Head of caudate nucleus (tissue), 42 donors: Measurements from ENCODE around the gene EMC1.
"Not testable (repeated sequence)": the region's sequence is repeated elsewhere in the genome, so short reads cannot be mapped to it uniquely, and the experiment has no call there.

Experiments used
- DNase-seq, 42 donors: peaks; one replicate each; pipeline versions ENCODE4 v3.0.0 to v3.0.0-alpha.2; 2020 to 2021; ENCODE audit warnings: mixed read lengths in 7 of 42
- intact Hi-C: fragments of 100-400 bp; cut with DNase I; formaldehyde crosslinking; loops from one replicate; pipeline ENCODE4 v1.15.0; 2022

The EMC1 gene

DNA sequence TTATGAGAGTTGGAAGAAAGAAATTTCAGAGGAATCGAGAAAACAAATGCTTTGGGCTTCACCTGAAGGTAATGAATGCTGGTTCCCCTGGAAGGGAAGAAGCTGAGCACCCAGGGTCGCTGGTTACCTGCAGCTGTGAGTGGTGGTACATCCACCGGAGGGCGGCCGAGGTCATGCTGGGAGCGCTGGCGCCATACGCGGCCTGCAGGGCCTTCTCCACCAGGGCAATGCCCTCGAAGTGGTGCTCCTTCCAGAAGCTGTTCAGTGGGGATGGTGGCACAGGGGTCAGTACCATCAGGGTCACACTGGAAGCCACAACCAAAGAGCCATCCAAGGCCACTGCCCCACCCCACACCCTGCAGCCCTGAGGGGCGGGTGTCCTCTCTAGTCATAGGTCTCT lies 17.1 kb upstream of the EMC1 start:
- intact Hi-C loops = no loop called here
- DNase-seq = no peak

DNA sequence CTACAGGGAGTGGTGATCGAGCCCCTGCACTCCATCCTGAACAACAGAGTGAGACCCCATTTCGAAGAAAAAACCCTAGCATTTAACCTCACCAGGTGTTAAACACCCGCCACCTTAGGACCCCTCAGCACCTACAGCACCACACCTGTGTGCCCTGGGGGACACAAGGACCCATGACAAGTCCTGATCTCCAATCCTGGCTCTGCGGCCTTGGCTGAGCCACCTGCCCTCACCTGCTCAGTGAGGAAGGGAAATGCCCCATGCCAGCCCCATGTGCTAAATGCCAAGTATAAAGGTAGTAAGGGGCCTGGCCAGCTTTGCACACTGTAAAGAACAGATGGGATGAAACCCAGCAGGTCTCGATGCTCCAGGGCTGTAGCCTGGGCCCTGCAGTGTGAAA lies 11.4 kb upstream of the EMC1 start:
- DNase-seq = no peak

DNA sequence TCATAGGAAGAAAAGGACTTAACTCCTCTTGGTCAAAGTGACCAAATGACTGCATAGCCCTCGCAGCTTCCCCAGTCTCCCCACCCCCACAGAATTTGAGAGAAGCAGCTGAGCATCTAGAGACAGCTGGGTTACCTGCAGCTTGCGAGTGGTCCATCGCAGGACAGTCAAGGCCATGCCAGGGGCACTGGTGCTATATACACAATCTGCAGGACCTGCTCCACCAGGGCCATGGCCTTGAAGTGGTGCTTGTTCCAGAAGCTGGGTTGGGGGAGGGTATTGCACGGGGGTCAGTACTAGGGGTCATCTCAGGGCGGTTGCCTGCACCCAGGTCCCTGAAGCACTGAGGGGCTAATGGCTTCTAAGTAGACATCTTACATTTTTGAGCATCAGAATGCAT lies 10.7 kb upstream of the EMC1 start:
- intact Hi-C loops = no loop called here
- no peak for DNase-seq

More for the DNA sequence above, 11.4 kb upstream of the EMC1 start:
- intact Hi-C loops = no loop called here

DNA sequence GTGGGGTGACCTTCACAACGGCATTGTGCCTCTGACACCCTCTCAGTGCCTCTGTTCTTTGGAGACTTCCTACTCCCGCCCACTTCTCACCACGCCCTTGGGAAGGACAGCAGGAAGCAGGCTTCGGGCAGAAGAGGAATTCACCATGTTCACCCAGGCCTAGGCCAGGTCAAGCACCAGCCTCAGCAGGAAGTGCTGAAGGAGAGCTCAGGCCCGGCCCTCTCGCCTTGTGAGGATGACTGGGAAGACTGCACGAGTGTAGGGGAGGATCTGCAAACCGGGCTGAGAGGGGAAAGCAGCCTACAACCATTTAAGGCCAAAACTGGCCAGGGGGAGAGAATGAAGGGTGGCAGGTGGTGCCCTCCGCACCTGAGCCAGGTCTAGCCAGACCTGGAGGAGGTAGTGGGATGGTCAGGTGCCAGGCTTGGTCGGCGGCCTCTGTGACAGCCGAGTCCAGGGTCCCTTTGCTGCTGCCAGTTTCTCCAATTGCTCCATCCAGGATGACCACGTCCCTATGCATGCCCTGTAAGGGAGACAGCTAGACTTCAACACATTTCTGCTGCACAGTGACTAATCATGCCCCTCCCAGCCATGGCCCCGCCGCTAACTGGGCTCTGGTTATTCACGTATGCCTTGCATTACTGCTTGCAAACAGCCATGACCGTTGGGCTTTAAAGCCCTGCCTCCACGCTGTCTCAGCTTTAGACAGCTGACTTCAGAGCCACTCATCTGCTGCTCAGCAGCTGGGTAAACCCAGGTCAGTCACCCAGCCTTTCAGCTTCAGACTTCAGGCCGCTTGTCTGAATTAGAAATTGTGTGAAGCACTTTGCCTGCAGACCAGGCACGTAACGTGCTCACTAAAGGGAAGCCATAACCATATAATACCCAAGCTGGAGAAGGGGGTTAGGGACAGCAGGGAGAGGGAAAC lies 9.2 kb upstream of the EMC1 start:
- peak in 1 of 42 donors; percentile 16 for DNase-seq
- intact Hi-C loops = no loop called here

DNA sequence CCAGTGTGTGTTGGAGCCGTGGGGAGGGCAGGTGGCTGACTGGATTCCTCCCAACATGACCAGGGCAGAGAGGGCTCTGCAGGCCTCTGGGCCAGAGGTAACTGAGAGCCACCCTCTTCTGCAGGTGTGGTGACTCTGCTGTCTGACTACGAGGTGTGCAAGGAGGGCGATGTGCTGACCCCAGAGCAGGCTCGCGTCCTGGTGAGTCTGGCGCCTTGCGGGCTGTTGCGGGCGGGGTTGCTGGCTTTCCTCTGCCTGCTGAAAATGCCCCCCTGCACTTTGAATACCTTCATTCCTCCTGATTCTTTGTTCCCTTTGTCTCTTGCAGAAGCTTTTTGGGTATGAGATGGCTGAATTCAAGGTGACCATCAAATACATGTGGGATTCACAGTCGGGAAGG lies 7.0 kb upstream of the EMC1 start:
- intact Hi-C loops = no loop called here
- no peak for DNase-seq

DNA sequence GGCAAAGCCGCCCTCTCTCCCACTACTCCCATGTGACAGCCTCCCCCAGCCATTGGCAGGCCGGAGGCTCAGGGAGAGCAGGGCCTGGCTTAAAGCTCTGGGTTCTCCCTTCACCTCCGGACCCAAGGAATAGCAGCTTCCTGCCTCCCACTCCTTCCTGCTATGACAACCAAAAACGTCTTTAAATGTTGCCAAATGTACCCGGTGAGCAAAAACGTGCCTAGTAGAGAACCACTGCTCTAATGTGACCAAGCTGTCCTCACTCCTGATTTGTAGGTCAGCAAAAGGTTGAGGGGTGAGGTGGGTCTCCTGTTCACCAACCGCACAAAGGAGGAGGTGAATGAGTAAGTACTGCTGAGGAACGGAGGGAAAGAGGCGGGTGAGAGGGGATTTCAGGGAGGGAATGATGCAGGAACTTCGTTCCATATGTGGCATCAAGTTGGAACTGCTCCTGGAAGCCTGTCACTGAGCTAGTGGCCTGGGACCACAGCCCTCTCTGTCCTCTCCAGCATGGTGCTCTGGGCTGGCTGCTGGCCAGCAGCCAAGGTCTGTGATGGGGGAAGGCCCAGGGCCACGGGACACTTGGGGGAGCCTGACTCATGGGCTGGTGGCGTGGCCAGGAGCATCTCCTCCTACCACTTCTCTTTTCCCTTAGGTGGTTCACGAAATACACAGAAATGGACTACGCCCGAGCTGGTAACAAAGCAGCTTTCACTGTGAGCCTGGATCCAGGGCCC lies 6.0 kb upstream of the EMC1 start:
- peak in 3 of 42 donors; percentile 13 to 46 (median 18) for DNase-seq
- intact Hi-C loops = no loop called here

DNA sequence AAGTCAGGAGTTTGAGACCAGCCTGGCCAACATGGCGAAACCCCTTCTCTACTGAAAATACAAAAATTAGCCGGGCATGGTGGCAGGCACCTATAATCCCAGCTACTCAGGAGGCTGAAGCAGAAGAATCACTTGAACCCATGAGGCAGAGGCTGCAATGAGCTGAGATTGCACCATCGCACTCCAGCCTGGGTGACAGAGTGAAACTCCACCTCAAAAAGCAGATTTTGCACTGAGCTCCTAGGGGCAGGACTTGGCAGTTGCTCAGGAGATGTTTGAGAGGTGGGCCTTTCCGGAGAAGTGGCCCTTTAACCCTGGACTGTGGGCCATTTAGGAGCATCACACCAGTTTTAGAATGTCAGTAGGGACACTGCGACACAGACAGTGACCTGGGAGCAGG lies 5.0 kb upstream of the EMC1 start:
- DNase-seq, intact Hi-C loops: not testable (repeated sequence)

DNA sequence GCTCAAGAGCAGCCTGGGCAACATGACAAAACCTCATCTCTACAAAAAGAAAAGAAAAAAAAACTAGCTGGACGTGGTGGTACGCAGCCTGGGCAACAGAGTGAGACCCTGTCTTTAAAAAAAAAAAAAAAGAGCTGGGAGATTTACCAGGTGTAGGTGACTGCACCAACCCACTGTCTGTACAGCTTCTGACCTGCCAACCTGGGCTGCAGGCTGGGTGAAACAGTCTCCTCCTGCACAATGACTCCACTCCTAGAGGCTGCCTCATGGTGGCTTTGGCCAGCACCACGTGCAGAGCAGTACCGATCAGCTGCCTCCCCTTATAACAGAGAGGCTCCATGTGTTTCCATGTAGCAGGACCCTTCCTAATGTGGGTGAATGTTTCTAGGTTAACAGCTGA lies 4.0 kb upstream of the EMC1 start:
- no peak for DNase-seq
- intact Hi-C loops = no loop called here

DNA sequence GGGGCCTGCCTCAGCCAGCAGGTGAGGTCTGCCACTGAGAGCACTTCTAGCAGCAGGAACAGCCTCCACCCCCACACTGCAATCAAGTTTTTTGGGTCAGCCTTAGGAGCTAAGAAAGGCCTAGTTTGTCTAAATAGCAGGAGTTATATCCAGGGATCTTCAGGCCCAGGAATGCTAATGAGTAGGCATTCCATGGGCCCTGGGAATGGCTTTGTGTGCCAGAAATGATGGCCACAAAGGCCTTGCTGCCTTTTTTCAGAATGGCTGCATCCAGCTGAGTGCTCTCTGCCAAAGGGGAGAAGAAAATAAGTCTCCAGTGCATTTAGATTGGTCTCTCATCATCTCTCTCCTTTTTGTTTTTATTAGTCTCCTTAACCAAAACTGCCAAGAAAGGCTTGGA lies 3.1 kb upstream of the EMC1 start:
- intact Hi-C loops = loop anchor here (5.0 kb wide), 2 partner anchors 42 to 58 kb away; partner anchors contain the start of genes AKR7A2, SLC66A1 and UBR4
- peak in 8 of 42 donors; percentile 9 to 50 (median 32) for DNase-seq

DNA sequence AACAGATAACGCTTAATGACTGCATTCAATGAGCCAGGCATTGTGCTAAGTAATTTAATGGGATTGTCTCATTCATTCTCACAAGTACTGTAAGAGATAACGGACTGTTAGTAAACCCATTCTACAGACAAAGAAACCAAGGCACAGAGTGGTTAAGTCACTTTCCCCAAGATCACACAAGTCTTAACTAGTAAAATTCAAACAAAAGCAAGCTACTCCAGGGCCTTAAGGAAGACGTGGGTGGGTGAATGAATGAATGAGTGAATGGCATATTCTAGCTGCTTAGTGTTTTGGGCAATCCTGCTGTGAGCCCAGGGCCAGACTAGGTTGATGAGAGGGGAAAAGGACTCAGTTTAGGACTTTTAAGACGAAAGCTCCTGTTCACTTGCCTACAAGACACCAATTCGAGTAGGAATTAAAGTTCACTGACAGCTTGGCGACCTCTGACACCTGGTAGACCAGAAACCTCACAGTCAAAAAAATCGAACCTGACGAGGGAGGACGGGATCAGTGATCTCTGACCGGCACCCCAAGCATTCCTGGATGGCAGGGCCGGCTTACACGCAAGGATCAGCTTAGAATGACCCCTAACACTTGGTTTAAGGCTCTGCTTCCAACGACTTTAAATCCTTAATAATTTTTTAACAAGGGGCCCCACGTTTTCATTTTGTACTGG lies 557 bp downstream of the EMC1 start:
- intact Hi-C loops = loop anchor here (5.0 kb wide), 2 partner anchors 38 to 62 kb away; partner anchors contain the start of genes AKR7A2, SLC66A1 and UBR4
- DNase-seq = no peak

DNA sequence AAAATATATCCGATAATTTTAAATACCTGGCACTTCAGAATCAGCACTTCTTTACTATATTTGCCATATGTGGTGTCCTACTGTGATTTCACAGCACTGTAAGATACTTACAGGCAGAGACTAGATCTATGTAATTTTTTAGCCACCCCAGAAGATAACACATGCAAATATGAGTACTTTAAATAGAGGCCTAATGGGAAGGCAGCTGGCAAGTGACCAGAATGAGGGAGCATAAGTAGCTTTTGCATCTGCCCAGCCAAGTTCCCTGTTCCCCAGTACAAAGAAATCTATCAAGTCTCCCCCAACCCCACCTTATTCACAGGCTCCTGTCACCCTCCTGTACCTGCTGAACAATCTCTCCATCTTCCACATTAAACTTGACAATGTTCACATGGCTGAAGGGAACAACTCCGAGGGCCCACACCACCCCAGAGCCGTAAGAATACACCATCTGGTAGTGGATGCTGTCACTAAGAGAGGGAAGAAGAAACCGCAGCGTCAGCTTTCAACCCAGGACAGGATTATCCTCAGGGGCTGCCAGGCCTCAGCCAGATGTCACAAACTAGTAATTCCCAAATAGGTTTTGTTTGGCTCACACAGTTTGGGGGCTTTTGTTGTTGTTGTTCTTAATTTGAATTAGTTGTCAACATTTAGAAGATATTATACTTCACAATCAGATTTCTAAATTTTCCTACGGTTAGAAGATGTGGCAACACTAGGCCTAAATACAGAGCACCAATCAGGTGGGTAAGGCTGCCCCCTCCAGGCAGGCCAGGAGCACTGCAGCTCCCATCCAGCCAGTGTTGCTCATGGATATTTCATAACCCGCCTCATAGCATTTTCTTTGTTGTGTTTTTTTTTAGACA lies 10.4 kb downstream of the EMC1 start:
- DNase-seq = peak; percentile 28 to 85 (median 62)
- intact Hi-C loops = no loop called here

DNA sequence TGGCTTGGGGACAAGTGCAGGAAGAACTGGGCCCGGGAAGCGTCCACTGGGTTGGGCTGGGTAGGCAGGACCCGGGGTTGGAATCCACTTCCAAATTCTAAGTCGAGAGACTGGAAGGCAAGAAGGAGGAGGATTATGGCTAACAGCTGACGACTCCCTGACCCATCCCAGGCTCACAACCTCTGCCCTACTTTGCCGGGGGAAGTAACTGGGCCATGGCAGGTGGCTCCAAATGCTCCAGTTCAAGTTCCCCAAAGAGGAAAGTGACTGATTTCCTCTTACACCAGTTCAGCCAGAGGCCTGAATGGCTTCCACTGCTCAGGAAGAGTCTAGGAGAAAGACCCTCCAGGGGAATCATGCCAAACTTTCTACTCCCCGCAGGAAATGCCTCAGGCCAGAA lies 11.4 kb downstream of the EMC1 start:
- intact Hi-C loops = no loop called here
- no peak for DNase-seq

DNA sequence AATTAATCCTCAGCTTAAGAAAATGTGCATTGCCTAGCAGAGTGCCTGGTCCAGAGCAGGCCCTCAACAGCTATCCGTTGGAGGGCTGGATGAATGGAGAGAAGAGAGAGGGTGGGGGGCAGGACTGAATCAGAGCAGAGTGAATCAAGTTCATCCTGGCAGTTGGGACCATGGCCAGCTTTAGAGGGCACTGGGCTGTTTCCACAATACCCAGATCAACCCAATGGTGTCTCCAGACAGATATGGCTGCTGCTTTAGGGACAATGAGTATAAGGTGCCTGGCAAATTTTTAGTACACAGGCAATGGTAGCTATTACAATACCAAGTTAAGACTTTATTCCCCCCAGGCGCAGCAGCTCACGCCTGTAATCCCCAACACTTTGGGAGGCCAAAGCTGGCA lies 17.1 kb downstream of the EMC1 start:
- no peak for DNase-seq
- intact Hi-C loops = no loop called here

DNA sequence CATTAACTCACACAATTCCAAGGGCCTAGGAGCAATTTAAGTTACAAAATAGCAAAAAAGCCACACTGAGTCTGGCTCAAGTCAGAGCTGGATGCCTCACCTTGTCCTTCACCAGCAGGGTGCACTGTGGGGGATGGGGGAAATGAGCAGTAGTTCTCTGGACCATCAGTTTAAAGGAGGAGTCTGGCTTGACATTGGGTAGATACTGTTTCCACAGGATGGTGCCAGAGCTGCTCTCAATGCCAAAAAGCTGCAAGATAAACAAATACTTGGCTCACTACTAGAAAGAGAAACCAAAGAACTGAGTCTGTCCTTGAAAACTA lies 18.8 kb downstream of the EMC1 start:
- intact Hi-C loops = no loop called here
- DNase-seq = peak in 1 of 42 donors; percentile 35

DNA sequence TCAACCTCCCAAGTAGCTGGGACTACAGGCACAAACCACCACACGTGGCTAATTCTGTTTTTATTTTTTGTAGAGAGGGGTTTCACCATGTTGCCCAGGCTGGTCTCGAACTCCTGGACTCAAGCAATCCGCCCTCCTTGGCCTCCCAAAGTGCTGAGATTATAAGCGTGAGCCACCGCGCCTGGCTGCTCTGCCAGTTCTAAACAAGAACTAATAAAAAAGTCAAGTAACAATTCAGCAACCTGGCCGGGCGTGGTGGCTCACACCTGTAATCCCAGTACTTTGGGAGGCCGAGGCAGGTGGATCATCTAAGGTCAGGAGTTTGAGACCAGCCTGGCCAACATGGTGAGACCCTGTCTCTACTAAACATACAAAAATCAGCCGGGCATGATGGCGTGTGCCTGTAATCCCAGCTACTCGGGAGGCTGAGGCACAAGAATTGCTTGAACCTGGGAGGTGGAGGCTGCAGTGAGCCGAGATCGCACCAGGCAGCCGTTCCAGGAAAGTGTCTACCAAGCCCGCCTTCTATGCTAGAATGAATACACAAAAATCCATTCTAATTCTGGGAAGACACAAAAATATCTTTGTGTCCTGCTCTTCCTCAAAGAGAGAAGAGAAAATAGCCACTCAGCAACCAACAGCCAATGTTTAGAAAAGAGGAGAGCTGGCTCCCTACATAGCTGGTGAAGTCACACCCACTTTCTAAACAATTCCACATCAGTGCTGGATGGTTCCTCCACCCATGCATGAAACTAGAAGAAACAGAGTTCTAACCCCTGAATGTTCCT lies 19.4 kb downstream of the EMC1 start:
- DNase-seq = peak in 2 of 42 donors; percentile 23
- intact Hi-C loops = not testable (repeated sequence)

DNA sequence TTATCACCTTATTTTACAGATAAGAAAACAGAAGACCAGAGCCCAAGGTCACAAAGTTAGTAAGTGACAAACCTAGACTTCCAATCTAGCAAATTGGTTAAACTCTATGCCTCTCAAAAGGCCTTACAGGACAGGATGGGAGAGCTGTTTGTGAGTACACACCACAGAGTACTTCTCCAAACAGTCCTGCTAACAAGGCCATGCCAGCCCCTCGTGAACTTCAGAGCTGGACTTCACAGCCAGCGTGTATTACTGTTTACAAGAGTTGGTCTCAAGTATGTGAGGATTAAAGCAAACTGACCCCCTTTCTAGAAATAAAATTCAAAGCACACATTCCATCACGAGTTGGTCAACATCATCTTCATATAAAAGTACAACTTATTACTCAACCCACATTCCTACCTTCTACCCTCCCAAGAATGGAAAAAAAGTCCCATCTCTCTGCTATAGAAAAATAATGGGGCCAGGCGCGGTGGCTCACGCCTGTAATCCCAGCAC lies 21.4 kb downstream of the EMC1 start:
- intact Hi-C loops = no loop called here
- DNase-seq = no peak

DNA sequence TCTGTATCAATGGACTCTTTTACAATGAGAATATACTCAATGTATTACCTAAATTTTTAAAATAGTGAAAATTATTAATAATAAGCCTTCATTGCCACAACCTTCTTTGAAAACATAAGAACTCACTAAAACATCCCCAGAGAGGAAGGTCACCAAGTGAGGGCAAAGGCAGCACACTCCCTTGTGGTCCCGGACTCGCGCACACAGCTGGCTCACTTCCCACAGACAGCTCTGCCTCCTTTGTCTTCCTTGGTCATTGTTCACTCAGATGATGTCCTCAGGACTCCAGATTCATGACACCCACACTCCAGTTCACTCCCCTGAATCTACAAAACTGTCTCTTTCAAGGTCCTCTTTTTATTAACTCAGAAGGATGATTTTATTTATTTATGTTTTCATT lies 22.1 kb downstream of the EMC1 start:
- intact Hi-C loops = no loop called here

More for the DNA sequence above, 22.1 kb downstream of the EMC1 start:
- peak in 5 of 42 donors; percentile 8 to 52 (median 23) for DNase-seq
